PC-9 (cell line): ENCODE measurements around the gene HDGFL3. TPM values are rescaled to one million over a fixed set of nuclear protein-coding genes. Genes with fewer than 3 reads are reported as not detected.

Source experiments
- BruUV-seq: library from RNA; stranded (reverse); fragments of 400-500 nt; replicated peaks from 2 replicates; lab custom pipeline; 2021; lab: Mats Ljungman, UMichigan
- CTCF ChIA-PET: fragments of 300-600 bp; sonication (Branson Sonifier 250); formaldehyde crosslinking; loops from one replicate; lab custom pipeline; 2022; ENCODE audit warnings: antibody characterized with exemption; lab: Charles Lee
- POLR2A ChIA-PET: fragments of 300-600 bp; sonication (Branson Sonifier 250); formaldehyde crosslinking; loops from one replicate; lab custom pipeline; 2022; ENCODE audit warnings: antibody characterized with exemption; ENCODE audit not compliant: unreplicated experiment; lab: Charles Lee
- DNase-seq, 2 experiments: peaks; one replicate each; pipeline versions ENCODE4 v3.0.0 to v3.0.0-alpha.2; 2015 to 2022; ENCODE audit warnings: mixed read lengths in 1 of 2
- H2AFZ ChIP-seq: fragments of 200-600 bp; sonication (generic); 2 replicates; pipeline ENCODE4 v1.8.1; 2017; ENCODE audit warnings: antibody characterized with exemption
- H3F3A ChIP-seq: fragments of 200-600 bp; sonication (generic); 2 replicates; pipeline ENCODE4 v1.8.1; 2017; ENCODE audit warnings: antibody characterized with exemption, mild to moderate bottlenecking, low read depth; ENCODE audit not compliant: insufficient read depth
- H3K27ac ChIP-seq: fragments of 200-600 bp; sonication (generic); 2 replicates; pipeline ENCODE4 v1.6.1; 2016; ENCODE audit warnings: mixed run types
- H3K27me3 ChIP-seq: fragments of 200-600 bp; sonication (generic); 2 replicates; pipeline ENCODE4 v1.6.1; 2016; ENCODE audit warnings: low read depth, mixed run types; ENCODE audit not compliant: insufficient read depth
- H3K36me3 ChIP-seq: fragments of 200-600 bp; sonication (generic); 2 replicates; pipeline ENCODE4 v1.6.1; 2016; ENCODE audit warnings: low read depth, mixed run types
- H3K4me1 ChIP-seq: fragments of 200-600 bp; sonication (generic); replicated peaks from 2 replicates; pipeline ENCODE4 v1.6.1; 2016; ENCODE audit warnings: mixed run types; ENCODE audit not compliant: insufficient read depth
- H3K4me2 ChIP-seq: fragments of 200-600 bp; sonication (generic); 2 replicates; pipeline ENCODE4 v1.6.1; 2017; ENCODE audit warnings: mixed run types
- H3K4me3 ChIP-seq: fragments of 200-600 bp; sonication (generic); 2 replicates; pipeline ENCODE4 v1.6.1; 2016; ENCODE audit warnings: mixed run types
- H3K79me2 ChIP-seq: fragments of 200-600 bp; sonication (generic); 2 replicates; pipeline ENCODE4 v1.6.1; 2017; ENCODE audit warnings: low read depth, mixed run types
- H3K9me2 ChIP-seq: fragments of 200-600 bp; sonication (generic); 2 replicates; pipeline ENCODE4 v1.8.1; 2017; ENCODE audit warnings: mild to moderate bottlenecking; ENCODE audit not compliant: insufficient read depth
- H3K9me3 ChIP-seq: fragments of 200-600 bp; sonication (generic); 2 replicates; pipeline ENCODE4 v1.8.1; 2016; ENCODE audit warnings: low read depth; ENCODE audit not compliant: insufficient read depth
- H4K20me1 ChIP-seq: fragments of 200-600 bp; sonication (generic); 2 replicates; pipeline ENCODE4 v1.8.1; 2017; ENCODE audit not compliant: insufficient read depth
- EZH2 ChIP-seq: fragments of 200-600 bp; sonication (generic); IDR thresholded peaks from 2 replicates; pipeline ENCODE4 v1.8.0; 2017; ENCODE audit warnings: antibody characterized with exemption, low read depth
- intact Hi-C: fragments of 100-400 bp; cut with micrococcal nuclease; formaldehyde crosslinking; loops from one replicate; pipeline ENCODE4 v1.10.0; 2022; ENCODE audit not compliant: unreplicated experiment
- total RNA-seq: library from RNA; stranded (reverse); gene quantifications from 2 replicates; pipeline ENCODE4 v1.2.3, GENCODE V29; 2021
- TF ChIP-seq, protein P1 (sequence below): fragments of 200-600 bp; sonication (generic); conservative IDR thresholded peaks from 2 replicates; pipeline ENCODE4 v1.6.1; 2017; ENCODE audit warnings: mixed run types, antibody characterized with exemption, mild to moderate bottlenecking, moderate library complexity

The HDGFL3 gene
- total RNA-seq, 1 experiment from 2014 or later, result 10.1 TPM

- Histone ChIP-seq H3K4me3 (no peak overlapping the region), H3K4me2 (no peak overlapping the region)
These were observed 2.9 kb downstream of the HDGFL3 start for GRCh38 chr15:83204697-83205096.

GRCh38 chr15:83203543-83203942 is 4.1 kb downstream of the HDGFL3 start:
- TF ChIP-seq EZH2, result no peak
- TF ChIP-seq, protein P1, sequence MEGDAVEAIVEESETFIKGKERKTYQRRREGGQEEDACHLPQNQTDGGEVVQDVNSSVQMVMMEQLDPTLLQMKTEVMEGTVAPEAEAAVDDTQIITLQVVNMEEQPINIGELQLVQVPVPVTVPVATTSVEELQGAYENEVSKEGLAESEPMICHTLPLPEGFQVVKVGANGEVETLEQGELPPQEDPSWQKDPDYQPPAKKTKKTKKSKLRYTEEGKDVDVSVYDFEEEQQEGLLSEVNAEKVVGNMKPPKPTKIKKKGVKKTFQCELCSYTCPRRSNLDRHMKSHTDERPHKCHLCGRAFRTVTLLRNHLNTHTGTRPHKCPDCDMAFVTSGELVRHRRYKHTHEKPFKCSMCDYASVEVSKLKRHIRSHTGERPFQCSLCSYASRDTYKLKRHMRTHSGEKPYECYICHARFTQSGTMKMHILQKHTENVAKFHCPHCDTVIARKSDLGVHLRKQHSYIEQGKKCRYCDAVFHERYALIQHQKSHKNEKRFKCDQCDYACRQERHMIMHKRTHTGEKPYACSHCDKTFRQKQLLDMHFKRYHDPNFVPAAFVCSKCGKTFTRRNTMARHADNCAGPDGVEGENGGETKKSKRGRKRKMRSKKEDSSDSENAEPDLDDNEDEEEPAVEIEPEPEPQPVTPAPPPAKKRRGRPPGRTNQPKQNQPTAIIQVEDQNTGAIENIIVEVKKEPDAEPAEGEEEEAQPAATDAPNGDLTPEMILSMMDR, result no peak
- intact Hi-C loops, result no loop called here

More at GRCh38 chr15:83204697-83205096, 2.9 kb downstream of the HDGFL3 start:
- Histone ChIP-seq H3K9me3 (no peaks in the 10 kb centered on the region), H3K27ac (no peak overlapping the region), H3K4me1 (no peaks in the 10 kb centered on the region), H3F3A (no peaks in the 10 kb centered on the region), H3K36me3 (no peaks in the 10 kb centered on the region), H3K79me2 (no peaks in the 10 kb centered on the region), H3K9me2 (no peaks in the 10 kb centered on the region), H4K20me1 (no peaks in the 10 kb centered on the region), H3K27me3 (no peaks in the 10 kb centered on the region), H2AFZ (no peak overlapping the region)
- ChIA-PET CTCF (no interaction called here), POLR2A (interaction anchor here (0.7 kb wide), 1 partner anchor 219 kb away, joined by 3 read pairs; the partner anchor contains the start of gene RAMAC)
- BruUV-seq, result no TSS peak
- no peak for DNase-seq
- intact Hi-C loops, result no loop called here
- TF ChIP-seq, protein P1, result no peak
- no peak for TF ChIP-seq EZH2

GRCh38 chr15:83200589-83200988 is 7.0 kb downstream of the HDGFL3 start:
- intact Hi-C loops, result no loop called here
- BruUV-seq, result no TSS peak
- no peak overlapping the region for H3K27ac ChIP-seq
- H3K9me3 ChIP-seq, result no peaks in the 10 kb centered on the region; the same call in 1 of the 2 replicates
- H2AFZ ChIP-seq, result no peak overlapping the region
- H3K36me3 ChIP-seq, result no peaks in the 10 kb centered on the region
- H3K4me1 ChIP-seq, result no peaks in the 10 kb centered on the region
- H3F3A ChIP-seq, result no peaks in the 10 kb centered on the region
- H3K79me2 ChIP-seq, result no peaks in the 10 kb centered on the region
- no peaks in the 10 kb centered on the region for H4K20me1 ChIP-seq
- DNase-seq, result no peak
- no peaks in the 10 kb centered on the region for H3K27me3 ChIP-seq
- no peak for TF ChIP-seq EZH2
- TF ChIP-seq, protein P1, result no peak
- POLR2A ChIA-PET, result no interaction called here
- CTCF ChIA-PET, result no interaction called here
- H3K4me2 ChIP-seq, result no peak overlapping the region
- no peaks in the 10 kb centered on the region for H3K9me2 ChIP-seq
- H3K4me3 ChIP-seq, result no peak overlapping the region

More at GRCh38 chr15:83203543-83203942, 4.1 kb downstream of the HDGFL3 start:
- CTCF ChIA-PET, result no interaction called here
- Histone ChIP-seq H3K9me3 (no peaks in the 10 kb centered on the region), H3K4me2 (no peak overlapping the region), H3F3A (no peaks in the 10 kb centered on the region), H3K36me3 (no peaks in the 10 kb centered on the region), H3K9me2 (no peaks in the 10 kb centered on the region), H4K20me1 (no peaks in the 10 kb centered on the region), H2AFZ (no peak overlapping the region; the same call in 1 of the 2 replicates), H3K27me3 (no peaks in the 10 kb centered on the region), H3K79me2 (no peaks in the 10 kb centered on the region), H3K4me3 (no peak overlapping the region), H3K27ac (no peak overlapping the region), H3K4me1 (no peaks in the 10 kb centered on the region)
- BruUV-seq, result no TSS peak
- no peak for DNase-seq
- POLR2A ChIA-PET, result no interaction called here
